Stomach (tissue), 9 donors: ENCODE measurements around the gene EGF. TPM values are rescaled to one million over a fixed set of nuclear protein-coding genes. Genes with fewer than 3 reads are reported as not detected.

Experiments used
- DNase-seq, 2 donors: peaks; one replicate each; pipeline versions ENCODE4 v3.0.0 to v3.0.0-alpha.2; 2013 to 2019
- H3K27ac ChIP-seq, 5 donors: fragments of 200-600 bp in 4 of 5; sonication (generic) in 4 of 5; one replicate each; pipeline ENCODE4 v1.5.1; 2013 to 2019; ENCODE audit warnings: mild to moderate bottlenecking in 1 of 5, moderate library complexity in 1 of 5
- H3K27me3 ChIP-seq, 3 donors: fragments of 200-600 bp; sonication (generic); one replicate each; pipeline ENCODE4 v1.5.1; 2017 to 2019; ENCODE audit warnings: mixed run types in 1 of 3
- H3K36me3 ChIP-seq, 4 donors: fragments of 200-600 bp; sonication (generic); 1 replicate in 3 of 4; 2 replicates in 1 of 4; pipeline ENCODE4 v1.5.1; 2016 to 2019
- H3K4me1 ChIP-seq, 4 donors: fragments of 200-600 bp; sonication (generic); one replicate each; pipeline ENCODE4 v1.5.1; 2016 to 2019
- H3K4me3 ChIP-seq, 4 donors: fragments of 200-600 bp; sonication (generic) in 3 of 4; one replicate each; pipeline ENCODE4 v1.5.1; 2016 to 2019; ENCODE audit warnings: mild to moderate bottlenecking in 1 of 4
- H3K9me3 ChIP-seq, 4 donors: fragments of 200-600 bp; sonication (generic); one replicate each; pipeline ENCODE4 v1.5.1; 2016 to 2019
- CTCF ChIP-seq, 7 experiments: fragments of 450-650 bp in 4 of 7; fragments of 200-600 bp in 3 of 7; sonication (generic) in 3 of 7; IDR thresholded peaks; one replicate each; pipeline ENCODE4 v1.5.1; 2016 to 2019; ENCODE audit warnings: antibody characterized with exemption in 7 of 7, control low read depth in 2 of 7, mild to moderate bottlenecking in 1 of 7
- EP300 ChIP-seq: sonication (generic); formaldehyde crosslinking; IDR thresholded peaks from one replicate; pipeline ENCODE4 v1.6.1; 2017; ENCODE audit warnings: antibody characterized with exemption
- POLR2A ChIP-seq, 4 donors: fragments of 450-650 bp; IDR thresholded peaks; one replicate each; pipeline ENCODE4 v1.6.1; 2016; ENCODE audit warnings: antibody characterized with exemption in 4 of 4, control low read depth in 2 of 4, mild to moderate bottlenecking in 1 of 4, moderate library complexity in 1 of 4
- POLR2AphosphoS5 ChIP-seq, 3 donors: sonication (generic); formaldehyde crosslinking; IDR thresholded peaks; one replicate each; pipeline ENCODE4 v1.6.1; 2016; ENCODE audit warnings: antibody characterized with exemption in 3 of 3
- WGBS, 5 donors: extraction: QIAGEN DNeasy Blood & Tissue Kit in 3 of 5; methylation state at CpG; one replicate each; pipeline versions ENCODE4 v1.1.5 to v1.1.7; 2013 to 2018; 5-methylcytosine and 5-hydroxymethylcytosine counted together
- intact Hi-C: fragments of 100-400 bp; cut with DNase I; formaldehyde crosslinking; loops from one replicate; pipeline ENCODE4 v1.15.1; 2023; ENCODE audit warnings: low total_unique reads
- polyA plus RNA-seq, 3 donors: library from polyadenylated mRNA; stranded (reverse); fragments of 200-250 nt; gene quantifications; one replicate each; pipeline ENCODE4 v1.2.3, GENCODE V29; 2013
- total RNA-seq, 5 donors: library from RNA; depleted of rRNA; stranded (reverse); fragments of >200 nt; gene quantifications; one replicate each; pipeline versions ENCODE4 v1.1.0 to v1.2.3, GENCODE V29; 2014 to 2016
- donor health status: healthy with polysubstance abuse.
- donor health status: Bipolar disorder and iron deficiency.
- donor health status: healthy.

The EGF gene
- total and polyA plus RNA-seq, 8 donors: 0.20 to 0.37 TPM; not detected in 6

- peaks cover 0 to 7% (median 0%) of the 10 kb centered on the region in 3 donors for H3K27me3 ChIP-seq
- no peak overlapping the region for H3K4me3 ChIP-seq
- DNase-seq: no peak
- intact Hi-C loops: loop anchor here (10.0 kb wide), 1 partner anchor 568 kb away; no protein-coding TSS in a partner anchor
- no peaks in the 10 kb centered on the region for H3K36me3 ChIP-seq
- no peak overlapping the region for H3K27ac ChIP-seq
- no peaks in the 10 kb centered on the region for H3K9me3 ChIP-seq
- H3K4me1 ChIP-seq: no peaks in the 10 kb centered on the region
- TF ChIP-seq CTCF (IDR thresholded peaks at IDR 0.05) (no peak), POLR2AphosphoS5 (IDR thresholded peaks at IDR 0.05) (no peak), EP300 (no peak), POLR2A (IDR thresholded peaks at IDR 0.05) (no peak)
- WGBS, 5 donors: 85 to 97% (median 87%) methylated on average over 3 of the region's 3 CpGs
These were observed 69.8 kb downstream of the EGF start for GRCh38 chr4:109982521-109982920.

DNA sequence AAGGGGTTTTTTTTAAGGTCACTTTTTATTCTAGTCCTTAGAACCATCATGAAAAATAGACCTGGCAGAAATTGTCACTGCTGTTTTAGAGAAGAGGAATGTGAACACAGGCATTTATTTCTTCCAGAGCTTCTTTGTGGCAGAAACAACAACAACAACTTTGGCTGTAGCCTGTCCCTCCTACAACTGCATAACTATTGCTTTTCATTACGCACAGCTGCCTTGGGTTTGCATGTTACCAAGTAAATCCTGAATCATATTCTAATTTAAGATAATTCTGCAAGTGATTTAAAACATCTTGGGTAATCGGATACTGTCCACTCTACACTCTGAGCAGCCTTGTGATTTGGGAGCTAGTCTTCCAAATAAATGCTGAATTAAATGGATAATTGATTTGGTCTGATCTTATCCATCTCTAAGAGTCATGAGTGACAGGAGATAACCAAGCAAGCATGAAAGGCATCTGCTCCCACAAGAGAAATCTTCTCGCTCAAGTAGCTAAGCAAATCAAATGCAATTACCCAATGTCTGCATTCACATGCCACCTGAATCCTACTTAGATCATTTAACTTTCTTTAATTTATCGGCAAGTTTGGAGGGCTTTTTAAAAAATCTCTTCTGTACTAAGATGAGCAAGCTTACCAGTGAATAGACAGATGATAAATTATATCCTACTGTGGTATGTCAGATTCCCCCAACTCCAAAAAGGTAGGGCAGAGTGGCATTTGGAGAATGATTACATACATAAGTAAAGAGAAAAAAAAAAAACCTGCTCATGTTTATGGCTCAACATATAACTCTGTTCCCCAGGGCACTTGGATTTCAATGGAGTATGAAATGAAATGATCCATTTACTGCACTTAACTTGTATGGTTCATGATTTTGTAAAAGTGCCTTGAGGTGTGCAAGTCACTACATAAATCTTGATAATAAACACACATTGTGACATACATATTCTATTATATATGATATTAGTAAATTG lies 73.6 kb downstream of the EGF start:
- no peak for DNase-seq
- H3K27me3 ChIP-seq: peaks cover 0 to 9% (median 0%) of the 10 kb centered on the region in 3 donors
- no peaks in the 10 kb centered on the region for H3K9me3 ChIP-seq
- H3K4me3 ChIP-seq: no peak overlapping the region
- no peaks in the 10 kb centered on the region for H3K4me1 ChIP-seq
- TF ChIP-seq POLR2AphosphoS5 (IDR thresholded peaks at IDR 0.05): no peak
- no peak for TF ChIP-seq CTCF (IDR thresholded peaks at IDR 0.05)
- no peak for TF ChIP-seq EP300
- no peak for TF ChIP-seq POLR2A (IDR thresholded peaks at IDR 0.05)
- no peaks in the 10 kb centered on the region for H3K36me3 ChIP-seq
- no peak overlapping the region for H3K27ac ChIP-seq
- 86 to 90% (median 89%) methylated on average over 4 of the region's 4 CpGs for WGBS, 5 donors
- intact Hi-C loops: loop anchor here (10.0 kb wide), 1 partner anchor 571 kb away; no protein-coding TSS in a partner anchor

DNA sequence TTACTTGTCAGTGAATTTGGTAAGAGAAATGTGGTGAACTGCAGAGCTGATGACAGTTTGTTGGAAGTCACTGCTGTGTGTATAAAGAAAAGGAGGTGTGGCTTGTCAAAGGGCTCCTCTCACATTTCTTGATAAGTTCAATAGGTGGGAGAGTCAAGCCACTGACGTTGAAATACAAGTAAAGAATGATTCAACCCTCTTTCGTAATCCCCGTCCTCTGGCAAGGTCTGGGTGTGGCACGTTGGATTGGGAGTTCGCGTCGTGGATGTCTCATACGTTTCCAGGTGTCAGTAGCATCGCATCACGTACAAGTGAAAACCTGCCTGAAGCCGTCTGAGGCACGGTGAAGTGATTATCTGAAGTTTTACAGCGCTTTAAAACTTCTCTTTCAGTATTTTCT lies 76.4 kb downstream of the EGF start:
- 33 to 62% (median 36%) methylated on average over 13 of the region's 13 CpGs for WGBS, 5 donors
- no peak overlapping the region for H3K4me3 ChIP-seq
- DNase-seq: peak in 1 of 2 donors; percentile 53
- no peak overlapping the region for H3K27ac ChIP-seq
- H3K27me3 ChIP-seq: peaks cover 0 to 14% (median 0%) of the 10 kb centered on the region in 3 donors
- no peaks in the 10 kb centered on the region for H3K4me1 ChIP-seq
- intact Hi-C loops: loop anchor here (10.0 kb wide), 1 partner anchor 574 kb away; no protein-coding TSS in a partner anchor
- H3K9me3 ChIP-seq: no peaks in the 10 kb centered on the region
- H3K36me3 ChIP-seq: no peaks in the 10 kb centered on the region
- TF ChIP-seq CTCF (IDR thresholded peaks at IDR 0.05): no peak
- no peak for TF ChIP-seq POLR2A (IDR thresholded peaks at IDR 0.05)
- TF ChIP-seq POLR2AphosphoS5 (IDR thresholded peaks at IDR 0.05): no peak
- no peak for TF ChIP-seq EP300

- DNase-seq: no peak
- intact Hi-C loops: loop anchor here (10.0 kb wide), 1 partner anchor 575 kb away; no protein-coding TSS in a partner anchor
These were observed 76.9 kb downstream of the EGF start for GRCh38 chr4:109989618-109990017.

More at GRCh38 chr4:109989618-109990017, 76.9 kb downstream of the EGF start:
- H3K27ac ChIP-seq: no peak overlapping the region
- H3K36me3 ChIP-seq: no peaks in the 10 kb centered on the region
- no peaks in the 10 kb centered on the region for H3K9me3 ChIP-seq
- H3K4me1 ChIP-seq: no peaks in the 10 kb centered on the region
- WGBS, 5 donors: 70 to 80% (median 75%) methylated on average over 6 of the region's 6 CpGs
- TF ChIP-seq POLR2AphosphoS5 (IDR thresholded peaks at IDR 0.05): no peak
- TF ChIP-seq POLR2A (IDR thresholded peaks at IDR 0.05): no peak
- TF ChIP-seq EP300: no peak
- TF ChIP-seq CTCF (IDR thresholded peaks at IDR 0.05): no peak
- no peak overlapping the region for H3K4me3 ChIP-seq
- H3K27me3 ChIP-seq: peaks cover 0 to 14% (median 0%) of the 10 kb centered on the region in 3 donors
